ENCODE measurements around the gene COMMD6.
A peak's percentile ranks its signal among the peaks of the same experiment; 100 is the strongest.
"Not testable (repeated sequence)": the region's sequence is repeated elsewhere in the genome, so short reads cannot be mapped to it uniquely, and the experiment has no call there.

COMMD6 gene

DNA sequence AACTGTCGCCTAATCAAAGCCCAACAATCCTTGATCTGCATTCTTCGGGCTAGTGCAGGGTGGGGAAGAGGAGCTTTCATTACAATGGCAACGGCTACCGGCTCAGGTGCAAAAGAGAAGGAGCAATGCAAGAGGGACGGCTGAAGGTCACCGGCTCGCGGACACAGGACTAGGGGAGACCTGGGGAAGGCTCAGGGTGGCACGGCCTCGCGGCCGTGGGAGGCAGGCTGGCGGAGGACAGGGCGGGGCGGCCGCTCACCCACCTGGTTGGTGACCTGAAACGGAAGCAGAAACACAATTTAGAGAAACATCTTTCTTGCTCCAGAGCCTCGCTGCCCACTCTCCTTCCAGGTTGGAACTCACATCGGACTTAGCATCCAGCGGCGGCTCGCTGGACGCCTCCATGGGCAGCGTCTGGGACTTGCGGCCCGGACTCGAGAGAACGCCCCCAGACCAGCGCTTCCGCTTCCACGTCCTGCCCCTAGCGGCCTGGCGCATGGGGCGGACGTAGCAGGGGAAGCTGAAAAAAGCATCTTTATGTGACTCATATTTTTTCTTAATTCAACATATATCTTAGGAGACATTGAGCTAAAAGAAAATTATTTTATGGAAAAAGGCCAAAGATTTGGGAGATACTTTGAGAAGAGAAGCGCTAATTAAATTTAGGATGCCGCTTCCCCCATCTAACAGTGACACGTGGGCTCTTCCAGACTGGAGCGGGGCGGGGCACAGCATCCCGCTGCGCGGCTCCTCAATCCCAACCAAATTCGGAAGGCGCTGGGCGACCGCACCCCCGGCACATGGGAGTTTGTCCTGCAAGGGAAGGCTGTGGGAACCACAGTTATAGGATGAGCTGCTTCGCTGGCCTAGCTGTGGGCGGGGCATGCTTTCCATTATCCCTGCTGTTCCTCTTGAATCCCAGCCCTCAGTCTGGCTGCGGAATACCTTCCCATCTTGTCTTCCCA is at the start of gene COMMD6:
Gene COMMD6 (minus strand): TSS at position 441 of the 965 bp plus-strand sequence. CDS start 36 bp downstream, at position 405.
- DNase-seq (ENCODE audit: low read depth, low spot score), result peak; percentile 90

DNA sequence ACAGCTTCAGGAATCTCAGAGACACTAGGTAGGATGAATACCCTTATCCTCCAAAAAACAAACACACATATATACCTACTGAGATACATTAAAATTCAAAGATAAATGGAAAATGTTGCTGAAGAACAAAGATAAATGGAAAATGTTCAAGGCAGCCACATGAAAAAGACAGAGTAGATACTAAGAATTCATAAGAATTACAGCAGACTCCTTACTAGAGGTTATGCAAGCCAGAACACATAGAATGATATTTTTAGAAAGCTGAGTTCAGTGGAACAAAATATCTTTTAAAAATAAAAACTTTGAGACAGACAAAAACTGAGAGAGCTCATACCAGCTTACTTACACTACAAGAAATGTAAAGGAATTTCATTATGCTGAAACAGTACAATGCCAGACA is 47.5 kb upstream of the COMMD6 start:
- no peak for DNase-seq (ENCODE audit: low read depth, low spot score)

DNA sequence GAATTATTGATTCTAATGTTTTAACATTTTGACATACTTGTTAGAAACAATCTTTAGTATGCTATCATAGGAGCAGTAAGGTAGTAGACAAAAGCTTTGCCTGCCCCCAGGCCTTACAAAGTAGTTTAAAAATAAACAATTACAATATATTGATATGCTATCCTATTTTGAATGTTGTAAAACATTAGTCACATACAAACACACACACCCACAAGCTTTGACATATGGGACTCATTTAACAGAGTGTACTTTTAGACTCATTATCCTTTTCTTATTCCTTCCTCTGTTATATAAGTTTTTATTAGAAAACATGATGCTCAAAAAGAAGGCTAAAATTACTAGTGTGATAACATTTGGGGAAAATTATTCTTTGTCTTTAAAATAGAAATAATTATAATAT is 45.5 kb upstream of the COMMD6 start:
- no peak for DNase-seq (ENCODE audit: low read depth, low spot score)

DNA sequence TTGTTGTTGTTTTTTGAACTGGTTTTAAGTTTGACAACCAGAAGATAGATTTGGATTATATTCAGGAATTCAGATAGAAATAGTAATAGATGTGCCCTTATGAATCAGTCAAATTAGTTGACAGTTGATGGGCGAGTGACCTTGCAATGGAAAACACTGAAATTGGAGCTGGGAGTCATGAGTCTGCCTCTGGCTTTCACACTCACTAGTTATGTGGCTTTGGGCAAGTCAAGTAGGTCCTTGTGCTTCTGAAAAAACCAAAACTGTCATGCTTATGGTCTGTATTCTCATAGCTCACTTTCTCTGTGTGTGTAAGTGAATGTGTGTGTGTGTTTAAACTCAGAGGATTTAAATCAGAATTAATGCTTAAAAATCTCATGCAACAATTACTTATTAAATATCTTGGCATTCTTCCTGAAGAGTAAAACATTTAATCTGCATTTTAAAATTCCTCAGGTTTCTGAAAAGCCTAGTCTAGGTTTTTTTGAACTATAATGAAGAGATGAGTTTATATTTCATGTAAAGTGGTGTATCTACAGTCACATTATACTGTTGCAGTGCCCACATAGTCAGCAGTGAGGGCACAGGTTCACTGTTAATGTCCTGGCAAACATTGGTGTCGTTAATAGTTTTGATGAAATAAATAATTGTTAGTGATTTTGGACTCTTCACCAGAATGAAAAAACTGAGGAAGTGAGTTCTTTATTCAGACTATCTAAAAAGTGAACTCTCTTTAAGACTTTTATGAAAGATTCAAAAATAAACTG is 44.4 kb upstream of the COMMD6 start:
- peak; percentile 31 for DNase-seq (ENCODE audit: low read depth, low spot score)

DNA sequence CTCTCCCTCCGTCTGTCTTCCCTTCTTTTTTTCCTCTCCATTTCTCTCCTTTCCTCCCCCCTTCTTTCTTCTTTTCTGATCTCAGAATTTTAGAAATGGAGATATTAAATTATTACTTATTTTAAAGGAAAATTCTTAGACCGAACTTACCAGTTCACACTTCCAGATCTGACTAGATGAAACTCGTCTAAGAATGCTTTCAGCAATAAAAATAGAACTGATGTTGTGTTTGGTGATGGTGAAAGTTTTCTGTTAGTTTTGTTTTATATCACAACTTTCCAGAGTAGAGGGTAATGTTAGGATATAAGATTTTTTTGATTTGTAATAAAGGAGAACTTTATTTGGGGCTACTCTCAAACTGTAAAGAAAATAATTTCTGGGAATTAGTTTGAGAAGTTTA is 41.9 kb upstream of the COMMD6 start:
- no peak for DNase-seq (ENCODE audit: low read depth, low spot score)

DNA sequence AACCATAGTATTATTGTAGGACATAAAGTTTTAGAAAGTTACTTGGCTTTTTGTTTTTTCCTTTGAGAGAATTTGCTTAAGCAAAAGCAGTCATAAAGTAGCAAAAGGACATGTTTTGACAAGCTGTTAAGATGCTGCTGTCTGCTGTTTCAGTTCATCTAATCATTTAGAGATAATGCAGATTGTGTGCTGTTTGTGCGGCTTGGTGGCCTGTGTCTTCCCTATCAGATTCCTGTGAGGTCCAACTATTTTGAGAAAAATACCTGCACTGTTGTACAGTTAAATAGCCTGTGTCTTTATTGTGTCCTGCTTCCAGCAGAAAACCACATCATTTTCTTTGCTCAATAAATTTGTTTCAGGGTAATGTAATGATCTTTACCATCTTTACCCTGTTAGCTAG is 31.9 kb upstream of the COMMD6 start:
- no peak for DNase-seq (ENCODE audit: low read depth, low spot score)

DNA sequence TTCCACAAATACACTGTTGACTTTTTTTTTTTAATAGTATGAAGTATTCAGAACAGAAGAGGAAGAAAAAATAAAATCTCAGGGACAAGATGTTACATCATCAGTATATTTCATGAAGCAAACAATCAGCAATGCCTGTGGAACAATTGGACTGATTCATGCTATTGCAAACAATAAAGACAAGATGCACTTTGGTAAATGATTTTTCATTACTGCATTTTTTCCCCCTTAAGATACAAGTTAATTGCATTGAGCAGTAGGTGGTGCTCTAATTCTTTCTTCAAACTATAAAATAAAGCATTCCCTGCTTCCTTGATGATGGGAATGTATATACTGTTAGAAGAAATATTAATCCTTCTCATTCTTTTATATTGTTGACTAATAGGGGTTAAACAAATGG is 29.0 kb upstream of the COMMD6 start:
- peak; percentile 38 for DNase-seq (ENCODE audit: low read depth, low spot score)

DNA sequence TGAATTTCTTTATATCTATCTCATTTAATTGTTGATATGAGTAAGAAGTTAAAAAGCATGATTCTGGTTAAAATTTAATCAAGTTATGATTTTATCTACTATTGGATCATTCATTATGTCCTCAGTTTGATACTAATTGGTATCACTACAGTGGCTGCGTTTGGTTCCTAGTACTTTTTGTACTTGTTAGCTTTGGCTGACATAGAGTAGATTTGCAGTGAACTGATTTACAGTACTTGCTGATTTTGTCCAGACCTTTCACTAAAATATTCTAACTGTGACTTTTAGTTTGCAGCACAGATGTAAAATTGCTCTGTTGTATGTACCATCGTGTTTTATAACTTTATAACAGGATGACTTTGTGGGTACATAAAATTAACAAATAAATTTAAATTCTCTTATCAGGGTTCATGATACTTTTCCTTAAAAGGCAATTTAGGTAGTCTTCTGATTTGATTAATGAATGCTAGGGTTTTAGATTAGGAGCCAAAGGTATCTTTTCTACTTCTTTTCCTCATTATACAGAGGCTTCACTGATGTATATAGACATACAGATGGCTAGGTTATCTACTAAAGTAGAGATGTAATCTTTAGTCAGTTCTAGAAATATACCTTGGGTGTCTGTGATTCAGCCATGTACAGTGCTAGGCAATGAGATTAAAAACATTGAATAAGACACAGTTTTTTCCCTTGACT is 20.7 kb upstream of the COMMD6 start:
- DNase-seq (ENCODE audit: low read depth, low spot score), result no peak

DNA sequence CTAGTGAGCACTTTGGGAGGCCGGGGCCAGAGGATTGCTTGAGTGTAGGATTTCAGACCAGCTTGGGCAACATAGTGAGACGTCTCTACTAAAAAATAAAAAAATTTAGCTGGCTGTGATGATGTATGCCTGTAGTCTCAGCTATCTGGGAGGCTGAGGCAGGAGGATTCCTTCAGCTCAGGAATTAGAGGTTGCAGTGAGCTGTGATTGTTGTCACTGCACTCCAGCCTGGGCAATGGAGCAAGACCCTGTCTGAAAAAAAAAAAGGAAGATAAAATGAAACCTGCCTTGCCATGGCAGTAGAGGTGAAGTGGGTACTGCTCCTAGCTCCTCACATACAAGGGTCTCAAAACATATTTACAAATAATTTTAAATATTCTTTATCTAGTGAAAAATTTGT is 19.3 kb upstream of the COMMD6 start:
- DNase-seq (ENCODE audit: low read depth, low spot score), result no peak

DNA sequence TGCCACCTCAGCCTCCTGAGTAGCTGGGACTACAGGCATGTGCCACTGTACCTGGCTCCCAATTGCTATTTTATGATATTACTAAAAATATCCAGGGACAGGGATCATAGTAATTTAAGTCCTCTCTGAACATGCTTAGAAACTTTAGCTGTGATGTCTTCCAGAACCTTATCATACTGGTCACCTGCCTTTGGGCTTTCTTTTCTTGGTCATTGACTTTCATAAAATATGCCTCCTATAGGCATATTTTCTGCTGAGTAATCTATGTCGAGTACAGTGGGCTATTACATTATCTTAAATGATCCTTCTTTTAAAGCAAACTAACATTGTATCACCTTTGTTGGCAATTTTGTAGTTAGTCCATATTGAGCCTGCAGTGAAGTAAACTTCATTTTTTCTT is 18.2 kb upstream of the COMMD6 start:
- DNase-seq (ENCODE audit: low read depth, low spot score), result no peak

DNA sequence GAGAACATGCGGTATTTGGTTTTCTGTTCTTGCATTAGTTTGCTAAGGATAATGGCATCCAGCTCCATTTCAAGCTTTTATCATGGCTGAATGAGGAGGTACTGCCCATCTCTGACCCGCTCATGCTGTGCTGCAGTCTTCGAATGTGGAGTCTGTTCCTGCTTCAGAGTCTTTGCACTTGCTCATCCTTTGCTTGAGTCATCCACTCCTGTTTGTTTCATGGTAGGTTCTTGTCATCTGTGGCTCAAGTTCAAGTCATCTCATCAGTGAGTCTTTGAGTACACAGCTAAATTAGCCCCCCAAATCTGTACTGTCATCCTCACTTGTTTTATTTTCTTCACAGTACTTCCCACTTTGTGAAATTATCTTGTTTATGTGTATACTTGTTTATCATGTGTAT is 17.3 kb upstream of the COMMD6 start:
- DNase-seq (ENCODE audit: low read depth, low spot score), result no peak

DNA sequence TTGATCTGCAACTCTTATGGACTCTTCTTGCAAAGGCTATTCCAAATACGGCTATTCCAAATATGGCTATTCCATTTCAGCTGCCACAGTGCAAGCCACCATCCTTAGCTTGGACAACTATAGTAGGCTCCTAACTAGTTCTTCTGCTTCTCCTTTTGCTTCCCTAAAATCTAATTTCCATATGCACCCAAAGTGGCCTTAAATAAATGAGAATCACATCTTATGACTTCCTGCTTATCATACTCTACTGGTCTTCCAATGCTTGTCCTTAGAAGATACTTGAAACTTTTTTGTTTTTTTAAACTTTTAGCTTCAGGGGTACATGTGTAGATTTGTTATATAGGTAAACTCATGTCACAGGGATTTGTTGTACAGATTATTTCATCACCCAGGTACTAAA is 16.8 kb upstream of the COMMD6 start:
- DNase-seq (ENCODE audit: low read depth, low spot score), result no peak

DNA sequence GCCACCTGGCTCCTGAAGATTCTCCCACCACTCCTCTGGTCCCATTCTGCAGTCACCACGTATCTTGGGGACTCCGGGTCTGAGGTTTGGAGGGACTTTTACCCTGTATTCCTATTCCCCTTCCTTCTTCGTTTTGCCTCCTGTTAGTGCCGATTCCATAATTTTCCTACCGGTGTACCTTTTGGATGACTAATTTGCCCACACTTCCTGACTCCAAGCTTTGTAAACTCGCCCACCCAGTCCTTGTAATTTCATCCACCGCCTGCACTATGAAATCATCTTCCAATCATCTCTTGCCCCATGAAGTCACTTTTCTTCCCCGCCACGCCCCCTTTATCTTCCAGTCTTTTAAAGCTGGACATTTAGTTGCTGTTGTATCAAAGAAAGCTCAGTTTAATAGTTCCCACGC is 12.5 kb upstream of the COMMD6 start:
- DNase-seq (ENCODE audit: low read depth, low spot score), result peak; percentile 64

DNA sequence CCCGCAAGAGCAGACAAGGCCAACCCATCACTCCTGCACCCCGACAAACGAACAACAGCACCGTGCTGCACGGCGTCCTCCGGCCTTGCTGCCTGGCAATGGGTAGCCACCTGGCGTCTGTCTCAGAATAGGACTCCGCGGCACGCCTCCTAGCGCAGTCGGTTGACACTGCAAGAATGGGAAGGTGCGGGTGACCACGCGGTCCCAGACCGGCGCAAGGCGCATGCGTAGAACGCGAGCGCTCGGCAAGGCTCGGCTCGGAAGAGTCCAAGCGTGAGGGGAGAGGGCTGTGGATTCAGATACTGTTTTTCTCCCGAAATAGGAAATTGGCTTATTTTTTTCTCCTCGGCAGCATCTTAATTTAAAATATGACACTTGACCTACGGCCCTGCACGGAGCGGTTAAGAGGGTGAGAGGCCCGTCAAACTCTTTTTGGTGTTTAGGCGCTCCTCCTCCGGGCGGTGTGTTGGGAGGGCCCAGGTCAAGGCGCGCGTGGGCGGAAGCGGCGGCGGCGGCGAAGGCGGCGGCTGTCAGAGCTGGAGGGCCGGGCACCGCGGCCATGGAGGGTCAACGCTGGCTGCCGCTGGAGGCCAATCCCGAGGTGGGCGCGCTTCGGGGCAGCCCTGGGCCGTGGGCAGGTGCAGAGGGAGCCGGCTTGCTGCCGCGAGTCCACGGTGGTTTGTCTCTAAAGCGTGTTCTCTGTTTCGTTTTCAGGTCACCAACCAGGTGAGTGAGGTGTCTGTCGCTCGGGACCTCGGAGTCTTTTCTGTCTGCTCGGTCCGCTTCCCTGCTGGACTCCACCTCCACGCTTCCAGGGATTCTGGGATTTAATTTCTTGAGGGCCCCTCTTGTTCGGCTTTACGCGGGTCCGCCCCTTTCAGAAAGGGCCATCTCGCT is 11.9 kb upstream of the COMMD6 start, which contains the start of gene UCHL3:
Gene UCHL3 (plus strand): TSS at position 530 of the 897 bp plus-strand sequence. CDS start 30 bp downstream, at position 560.
- DNase-seq (ENCODE audit: low read depth, low spot score), result peak; percentile 99

DNA sequence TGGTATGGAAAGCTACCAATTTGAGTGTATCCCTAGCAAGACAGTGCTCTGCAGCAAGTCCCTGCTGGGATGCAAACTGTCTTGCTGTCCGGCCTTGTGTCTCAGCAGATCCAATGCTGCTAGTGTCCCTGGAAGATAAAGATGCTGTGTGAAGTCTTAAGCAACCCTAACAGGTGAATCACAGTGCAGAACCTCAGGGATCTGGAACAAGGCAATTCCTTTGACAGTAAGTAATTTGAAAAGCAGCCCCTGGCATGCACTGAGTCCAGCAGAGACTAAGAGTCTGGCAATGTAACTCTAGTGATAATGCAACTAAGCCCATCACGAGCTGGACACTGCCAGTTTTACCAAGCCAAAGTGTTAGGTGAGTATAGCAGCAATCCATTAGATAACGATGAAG is 10.3 kb upstream of the COMMD6 start:
- DNase-seq (ENCODE audit: low read depth, low spot score), result peak; percentile 17

DNA sequence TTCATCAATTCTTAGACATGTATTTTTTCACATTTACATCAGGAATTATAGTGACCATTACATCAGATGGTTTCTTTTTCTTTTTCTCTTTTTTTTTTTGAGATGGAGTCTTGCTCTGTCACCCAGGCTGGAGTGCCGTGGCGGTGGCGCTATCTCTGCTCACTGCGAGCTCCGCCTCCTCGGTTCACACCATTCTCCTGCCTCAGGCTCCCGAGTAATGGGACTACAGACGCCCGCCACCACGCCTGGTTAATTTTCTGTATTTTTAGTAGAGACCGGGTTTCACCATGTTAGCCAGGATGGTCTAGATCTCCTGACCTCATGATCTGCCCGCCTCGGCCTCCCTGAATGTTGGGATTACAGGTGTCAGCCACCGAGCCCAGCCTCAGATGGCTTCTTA is 7.7 kb upstream of the COMMD6 start:
- DNase-seq (ENCODE audit: low read depth, low spot score), result not testable (repeated sequence)

DNA sequence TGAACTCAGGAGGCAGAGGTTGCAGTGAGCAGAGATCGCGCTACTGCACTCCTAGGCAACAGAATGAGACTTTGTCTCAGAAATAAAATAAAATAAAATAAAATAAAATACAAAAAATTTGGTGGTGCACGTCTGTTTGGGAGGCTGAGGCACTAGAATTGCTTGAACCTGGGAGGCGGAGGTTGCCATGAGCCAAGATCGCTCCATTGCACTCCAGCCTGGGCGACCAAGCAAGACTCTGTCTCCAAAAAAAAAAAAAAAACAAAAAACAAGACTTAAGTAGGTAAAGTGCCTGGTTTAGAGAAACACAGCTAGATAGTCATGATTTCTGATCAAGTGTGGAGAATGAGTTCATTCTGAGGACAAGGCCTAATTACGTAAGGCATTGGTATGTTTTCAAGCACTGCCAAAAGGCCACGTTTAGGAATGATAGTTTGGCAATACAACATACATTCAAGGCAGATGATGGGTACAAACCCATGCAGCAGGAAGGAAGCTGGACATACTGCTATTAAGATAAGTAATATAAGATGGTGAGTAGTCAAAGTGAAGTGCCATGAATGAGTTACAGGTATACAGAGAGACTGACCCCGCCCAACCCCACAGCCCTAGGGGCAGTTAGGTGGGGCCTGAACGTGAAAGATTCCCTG is 7.2 kb upstream of the COMMD6 start:
- peak; percentile 30 for DNase-seq (ENCODE audit: low read depth, low spot score)

DNA sequence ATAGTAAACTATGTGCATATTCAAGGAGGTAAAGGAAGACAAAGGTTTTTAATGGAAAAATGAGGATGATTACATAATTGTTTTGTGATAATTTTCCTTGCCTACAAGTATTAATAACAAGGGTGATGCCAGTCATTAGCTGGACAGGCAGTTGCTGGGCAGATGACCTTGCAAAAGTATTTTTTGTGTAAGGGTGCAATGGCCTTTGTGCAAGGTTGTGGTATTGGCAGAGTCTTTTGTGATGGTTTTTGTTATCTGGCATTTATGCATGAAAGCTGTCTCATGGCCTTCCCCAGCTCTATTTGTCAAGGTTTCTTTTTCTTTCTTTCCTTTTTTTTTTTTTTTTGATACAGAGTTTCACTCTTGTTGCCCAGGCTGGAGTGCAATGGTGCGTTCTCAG is 4.3 kb upstream of the COMMD6 start:
- no peak for DNase-seq (ENCODE audit: low read depth, low spot score)

DNA sequence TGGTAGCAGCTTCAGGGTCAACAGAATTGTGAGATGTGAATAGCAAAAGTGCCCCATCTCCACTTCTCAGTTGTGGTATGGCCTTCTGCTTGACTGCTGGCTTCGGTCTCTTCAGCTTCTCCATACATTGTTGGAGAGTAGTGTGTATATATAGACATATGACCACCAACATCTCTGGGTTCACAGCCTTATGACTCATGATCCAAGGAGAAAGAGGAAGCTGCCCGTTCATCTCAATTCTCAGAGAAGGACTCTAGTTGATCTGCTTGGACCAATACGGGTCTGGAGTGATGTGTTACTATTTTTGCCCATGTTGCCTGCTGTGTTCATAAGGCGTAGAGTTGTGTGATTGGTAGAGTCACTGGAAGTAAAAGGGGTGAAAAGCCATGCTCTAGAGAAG is 3.6 kb upstream of the COMMD6 start:
- DNase-seq (ENCODE audit: low read depth, low spot score), result no peak

DNA sequence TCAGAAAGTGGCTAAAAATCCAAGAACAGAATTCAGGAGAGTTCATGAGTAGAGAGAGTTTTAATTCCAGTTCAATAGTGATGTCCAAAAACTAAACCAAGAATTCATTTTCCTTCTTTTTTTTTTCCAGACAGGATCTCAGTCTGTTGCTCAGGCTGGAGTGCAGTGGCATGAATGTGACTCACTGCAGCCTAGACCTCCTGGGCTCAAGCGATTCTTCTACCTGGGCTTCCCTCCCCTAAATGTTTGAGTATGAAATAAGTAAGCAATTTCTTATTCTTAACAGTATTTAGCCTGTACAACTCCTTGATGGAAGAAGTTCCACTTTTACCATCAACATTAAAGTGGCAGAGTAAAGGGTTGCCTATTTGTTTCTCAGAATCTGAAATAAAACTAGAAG is 3.8 kb downstream of the COMMD6 start:
- peak; percentile 34 for DNase-seq (ENCODE audit: low read depth, low spot score)
